Measurements from ENCODE around the gene SHOC2. TPM values are rescaled to one million over a fixed set of nuclear protein-coding genes. Genes with fewer than 3 reads are reported as not detected.
"Not testable (repeated sequence)": the region's sequence is repeated elsewhere in the genome, so short reads cannot be mapped to it uniquely, and the experiment has no call there.

The SHOC2 gene
- total RNA-seq, 2 donors from 2014 or later, result 70.1 to 80.0 TPM

- intact Hi-C loops (cut with DNase I), result loop anchor here (5.0 to 10.0 kb wide), 3 partner anchors 90 to 152 kb away; no protein-coding TSS in a partner anchor
- no peak for DNase-seq (ENCODE audit: low spot score)
These were observed 22.2 kb upstream of the SHOC2 start for GRCh38 chr10:110897184-110897583.

- intact Hi-C loops (cut with DNase I), result loop anchor here (5.0 to 10.0 kb wide), 3 partner anchors 91 to 154 kb away; no protein-coding TSS in a partner anchor
These were observed 21.0 kb upstream of the SHOC2 start for GRCh38 chr10:110898391-110898790.

GRCh38 chr10:110900983-110901382, 18.4 kb upstream of the SHOC2 start:
- no peak for DNase-seq (ENCODE audit: low spot score)
- intact Hi-C loops (cut with DNase I), result no loop called here

More at GRCh38 chr10:110898391-110898790, 21.0 kb upstream of the SHOC2 start:
- no peak for DNase-seq (ENCODE audit: low spot score)

GRCh38 chr10:110901954-110902819, 17.2 kb upstream of the SHOC2 start:
- intact Hi-C loops (cut with DNase I), result no loop called here
- DNase-seq (ENCODE audit: low spot score), result no peak

GRCh38 chr10:110903280-110904278, 15.8 kb upstream of the SHOC2 start:
- intact Hi-C loops (cut with DNase I), result no loop called here

GRCh38 chr10:110910138-110910537, 9.3 kb upstream of the SHOC2 start:
- intact Hi-C loops (cut with DNase I), result no loop called here

More at GRCh38 chr10:110903280-110904278, 15.8 kb upstream of the SHOC2 start:
- DNase-seq (ENCODE audit: low spot score), result no peak

GRCh38 chr10:110912374-110912773, 7.0 kb upstream of the SHOC2 start:
- no peak for DNase-seq (ENCODE audit: low spot score)
- intact Hi-C loops (cut with DNase I), result no loop called here

More at GRCh38 chr10:110910138-110910537, 9.3 kb upstream of the SHOC2 start:
- DNase-seq (ENCODE audit: low spot score), result no peak

- no peak for DNase-seq (ENCODE audit: low spot score)
- intact Hi-C loops (cut with DNase I), result no loop called here
These were observed 5.0 kb upstream of the SHOC2 start for GRCh38 chr10:110914431-110914830.

GRCh38 chr10:110915035-110915434, 4.4 kb upstream of the SHOC2 start:
- intact Hi-C loops (cut with DNase I), result loop anchor here in 1 of 2 donors (5.0 kb wide), 1 partner anchor 1012 kb away; no protein-coding TSS in a partner anchor
- no peak for DNase-seq (ENCODE audit: low spot score)

- not testable (repeated sequence) for DNase-seq (ENCODE audit: low spot score)
- intact Hi-C loops (cut with DNase I), result loop anchor here in 1 of 2 donors (5.0 kb wide), 1 partner anchor 1012 kb away; no protein-coding TSS in a partner anchor
These were observed 3.8 kb upstream of the SHOC2 start for GRCh38 chr10:110915600-110915999.

GRCh38 chr10:110916554-110917346, 2.7 kb upstream of the SHOC2 start:
- DNase-seq (ENCODE audit: low spot score), result no peak
- intact Hi-C loops (cut with DNase I), result loop anchor here in 1 of 2 donors (5.0 kb wide), 1 partner anchor 1011 kb away; no protein-coding TSS in a partner anchor

GRCh38 chr10:110918269-110918642, 1.1 kb upstream of the SHOC2 start:
- intact Hi-C loops (cut with DNase I), result loop anchor here in 1 of 2 donors (5.0 kb wide), 1 partner anchor 1009 kb away; no protein-coding TSS in a partner anchor
- DNase-seq (ENCODE audit: low spot score), result peak; percentile 99

- DNase-seq (ENCODE audit: low spot score), result no peak
- intact Hi-C loops (cut with DNase I), result loop anchor here in 1 of 2 donors (5.0 kb wide), 1 partner anchor 1009 kb away; no protein-coding TSS in a partner anchor
These were observed 608 bp upstream of the SHOC2 start, which contains the start of gene BBIP1 for GRCh38 chr10:110918643-110919348. BBIP1 (minus strand) TSS chr10:110919180; CDS start chr10:110918157, 1,023 bp downstream.

GRCh38 chr10:110919971-110920881, 822 bp downstream of the SHOC2 start:
- intact Hi-C loops (cut with DNase I), result loop anchor here in 1 of 2 donors (5.0 kb wide), 1 partner anchor 1007 kb away; no protein-coding TSS in a partner anchor
- DNase-seq (ENCODE audit: low spot score), result peak; percentile 85

GRCh38 chr10:110923856-110924493, 4.6 kb downstream of the SHOC2 start:
- DNase-seq (ENCODE audit: low spot score), result no peak
- intact Hi-C loops (cut with DNase I), result no loop called here

- intact Hi-C loops (cut with DNase I), result no loop called here
- DNase-seq (ENCODE audit: low spot score), result no peak
These were observed 8.1 kb downstream of the SHOC2 start for GRCh38 chr10:110927461-110927860.
